LHCN-M2 (cell line): ENCODE data around the gene ABCB1. TPM values are rescaled to one million over a fixed set of nuclear protein-coding genes. Genes with fewer than 3 reads are reported as not detected.
"Not testable (repeated sequence)": the region's sequence is repeated elsewhere in the genome, so short reads cannot be mapped to it uniquely, and the experiment has no call there.

ENCODE experiments used
- DNase-seq: peaks from one replicate; pipeline ENCODE4 v3.0.0-alpha.2; 2012; ENCODE audit warnings: low read depth
- total RNA-seq: library from RNA; depleted of rRNA; stranded (reverse); fragments of >200 nt; gene quantifications from 2 replicates; pipeline ENCODE4 v1.2.3, GENCODE V29; 2014; rRNA removed

The ABCB1 gene
- total RNA-seq, 1 experiment from 2014 or later = 0.29 TPM

GRCh38 chr7:87473986-87474385, 126.7 kb downstream of the ABCB1 start:
- no peak for DNase-seq

- DNase-seq = no peak
These were observed 127.5 kb downstream of the ABCB1 start for GRCh38 chr7:87473192-87473591.

- DNase-seq = no peak
These were observed 129.2 kb downstream of the ABCB1 start for GRCh38 chr7:87471473-87471872.

- not testable (repeated sequence) for DNase-seq
These were observed 131.5 kb downstream of the ABCB1 start for GRCh38 chr7:87469204-87469603.

GRCh38 chr7:87465534-87465880, 135.2 kb downstream of the ABCB1 start:
- not testable (repeated sequence) for DNase-seq

- DNase-seq = not testable (repeated sequence)
These were observed 135.7 kb downstream of the ABCB1 start for GRCh38 chr7:87464830-87465533.

- DNase-seq = no peak
These were observed 136.7 kb downstream of the ABCB1 start for GRCh38 chr7:87463982-87464381.

GRCh38 chr7:87460444-87460843, 140.2 kb downstream of the ABCB1 start:
- not testable (repeated sequence) for DNase-seq

- DNase-seq = no peak
These were observed 140.7 kb downstream of the ABCB1 start for GRCh38 chr7:87459941-87460340.

- DNase-seq = no peak
These were observed 142.5 kb downstream of the ABCB1 start for GRCh38 chr7:87458148-87458547.

GRCh38 chr7:87456247-87456646, 144.4 kb downstream of the ABCB1 start:
- DNase-seq = no peak

Other genes starting within 250 kb of the ABCB1 start
- not detected in 2 replicates for gene ABCB4, start 125.2 kb downstream of the ABCB1 start, total RNA-seq
- gene RUNDC3B, start 27.5 kb upstream of the ABCB1 start, total RNA-seq = 0.06 TPM in 2 replicates